ENCODE results near the gene GSTP1.

GRCh38 chr11:67604815-67605214 lies 21.2 kb downstream of the GSTP1 start:
- TF ChIP-seq, protein P1, sequence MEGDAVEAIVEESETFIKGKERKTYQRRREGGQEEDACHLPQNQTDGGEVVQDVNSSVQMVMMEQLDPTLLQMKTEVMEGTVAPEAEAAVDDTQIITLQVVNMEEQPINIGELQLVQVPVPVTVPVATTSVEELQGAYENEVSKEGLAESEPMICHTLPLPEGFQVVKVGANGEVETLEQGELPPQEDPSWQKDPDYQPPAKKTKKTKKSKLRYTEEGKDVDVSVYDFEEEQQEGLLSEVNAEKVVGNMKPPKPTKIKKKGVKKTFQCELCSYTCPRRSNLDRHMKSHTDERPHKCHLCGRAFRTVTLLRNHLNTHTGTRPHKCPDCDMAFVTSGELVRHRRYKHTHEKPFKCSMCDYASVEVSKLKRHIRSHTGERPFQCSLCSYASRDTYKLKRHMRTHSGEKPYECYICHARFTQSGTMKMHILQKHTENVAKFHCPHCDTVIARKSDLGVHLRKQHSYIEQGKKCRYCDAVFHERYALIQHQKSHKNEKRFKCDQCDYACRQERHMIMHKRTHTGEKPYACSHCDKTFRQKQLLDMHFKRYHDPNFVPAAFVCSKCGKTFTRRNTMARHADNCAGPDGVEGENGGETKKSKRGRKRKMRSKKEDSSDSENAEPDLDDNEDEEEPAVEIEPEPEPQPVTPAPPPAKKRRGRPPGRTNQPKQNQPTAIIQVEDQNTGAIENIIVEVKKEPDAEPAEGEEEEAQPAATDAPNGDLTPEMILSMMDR (conservative IDR thresholded peaks at IDR 0.05): no peak
- no peak for TF ChIP-seq ZFX (IDR thresholded peaks at IDR 0.05)

All from C4-2B (cell line).